ENCODE results near the gene SNAP29. TPM values are rescaled to one million over a fixed set of nuclear protein-coding genes. Genes with fewer than 3 reads are reported as not detected.

The SNAP29 gene
- total RNA-seq, 6 donors from 2014 or later = 10.2 to 28.3 (median 19.8) TPM

DNA sequence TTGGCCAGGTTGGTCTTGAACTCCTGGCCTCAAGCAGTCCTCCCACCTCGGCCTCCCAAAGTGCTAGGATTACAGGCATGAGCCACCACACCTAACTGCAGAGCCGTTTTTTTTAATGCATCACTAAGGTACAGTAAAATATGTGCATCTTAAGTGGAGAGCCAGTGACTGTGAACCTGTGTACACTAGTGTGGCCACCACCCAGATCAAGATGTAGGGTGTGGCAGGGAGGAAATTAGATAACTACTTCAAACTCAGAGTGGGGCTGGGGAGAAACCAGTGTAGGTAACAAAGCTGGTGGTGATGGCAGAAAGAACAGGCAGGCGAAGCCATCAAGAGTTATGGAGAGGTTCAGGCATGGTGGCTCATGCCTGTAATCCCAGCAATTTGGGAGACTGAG lies 14.4 kb downstream of the SNAP29 start:
- Histone ChIP-seq H3K9me3 (no peaks in the 10 kb centered on the region), H3K27me3 (no peaks in the 10 kb centered on the region), H3K36me3 (peaks cover 4 to 61% (median 31%) of the 10 kb centered on the region in 4 donors), H3K27ac (no peak overlapping the region), H3K4me1 (peaks cover 0 to 7% (median 3%) of the 10 kb centered on the region in 4 donors), H3K4me3 (no peak overlapping the region)
- DNase-seq (no peak), ATAC-seq (ENCODE audit: low FRiP score in 2 of 2) (no peak)
- 89 to 94% methylated on average over 3 of the region's 3 CpGs for WGBS, 2 donors
- TF ChIP-seq, protein P1, sequence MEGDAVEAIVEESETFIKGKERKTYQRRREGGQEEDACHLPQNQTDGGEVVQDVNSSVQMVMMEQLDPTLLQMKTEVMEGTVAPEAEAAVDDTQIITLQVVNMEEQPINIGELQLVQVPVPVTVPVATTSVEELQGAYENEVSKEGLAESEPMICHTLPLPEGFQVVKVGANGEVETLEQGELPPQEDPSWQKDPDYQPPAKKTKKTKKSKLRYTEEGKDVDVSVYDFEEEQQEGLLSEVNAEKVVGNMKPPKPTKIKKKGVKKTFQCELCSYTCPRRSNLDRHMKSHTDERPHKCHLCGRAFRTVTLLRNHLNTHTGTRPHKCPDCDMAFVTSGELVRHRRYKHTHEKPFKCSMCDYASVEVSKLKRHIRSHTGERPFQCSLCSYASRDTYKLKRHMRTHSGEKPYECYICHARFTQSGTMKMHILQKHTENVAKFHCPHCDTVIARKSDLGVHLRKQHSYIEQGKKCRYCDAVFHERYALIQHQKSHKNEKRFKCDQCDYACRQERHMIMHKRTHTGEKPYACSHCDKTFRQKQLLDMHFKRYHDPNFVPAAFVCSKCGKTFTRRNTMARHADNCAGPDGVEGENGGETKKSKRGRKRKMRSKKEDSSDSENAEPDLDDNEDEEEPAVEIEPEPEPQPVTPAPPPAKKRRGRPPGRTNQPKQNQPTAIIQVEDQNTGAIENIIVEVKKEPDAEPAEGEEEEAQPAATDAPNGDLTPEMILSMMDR (IDR thresholded peaks at IDR 0.05) = no peak
- TF ChIP-seq POLR2A (IDR thresholded peaks at IDR 0.05) = no peak
- TF ChIP-seq EP300 (IDR thresholded peaks at IDR 0.05) = no peak
- no peak for TF ChIP-seq POLR2AphosphoS5 (IDR thresholded peaks at IDR 0.05)

DNA sequence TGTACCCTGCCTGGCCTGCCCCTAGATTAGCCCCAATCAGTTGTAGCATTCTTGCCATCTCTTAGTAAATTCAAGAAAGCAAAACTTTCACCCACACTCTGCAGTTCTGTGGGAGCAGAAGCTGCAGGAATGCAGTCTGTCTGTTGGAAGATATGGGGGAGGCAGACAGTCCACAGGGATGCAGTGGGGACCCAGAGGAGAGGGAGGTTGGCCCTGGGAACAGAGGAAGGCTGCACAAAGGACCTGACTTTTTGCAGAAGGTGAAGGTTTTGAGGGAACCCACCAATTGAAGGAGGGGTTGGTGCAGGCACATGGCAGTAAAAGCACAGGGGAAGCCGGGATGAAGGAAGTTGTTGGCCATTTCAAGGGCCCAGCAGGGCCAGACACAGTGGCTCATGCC lies 16.5 kb downstream of the SNAP29 start:
- Histone ChIP-seq H3K4me1 (no peaks in the 10 kb centered on the region), H3K27me3 (no peaks in the 10 kb centered on the region), H3K36me3 (peaks cover 4 to 58% (median 30%) of the 10 kb centered on the region in 4 donors), H3K27ac (no peak overlapping the region), H3K9me3 (no peaks in the 10 kb centered on the region), H3K4me3 (no peak overlapping the region)
- ATAC-seq (ENCODE audit: low FRiP score in 2 of 2) (no peak), DNase-seq (no peak)
- TF ChIP-seq, protein P1 (IDR thresholded peaks at IDR 0.05) = no peak
- no peak for TF ChIP-seq EP300 (IDR thresholded peaks at IDR 0.05)
- TF ChIP-seq POLR2AphosphoS5 (IDR thresholded peaks at IDR 0.05) = no peak
- TF ChIP-seq POLR2A (IDR thresholded peaks at IDR 0.05) = no peak
- 85% methylated on average over 1 of the region's 1 CpG for WGBS, 2 donors

DNA sequence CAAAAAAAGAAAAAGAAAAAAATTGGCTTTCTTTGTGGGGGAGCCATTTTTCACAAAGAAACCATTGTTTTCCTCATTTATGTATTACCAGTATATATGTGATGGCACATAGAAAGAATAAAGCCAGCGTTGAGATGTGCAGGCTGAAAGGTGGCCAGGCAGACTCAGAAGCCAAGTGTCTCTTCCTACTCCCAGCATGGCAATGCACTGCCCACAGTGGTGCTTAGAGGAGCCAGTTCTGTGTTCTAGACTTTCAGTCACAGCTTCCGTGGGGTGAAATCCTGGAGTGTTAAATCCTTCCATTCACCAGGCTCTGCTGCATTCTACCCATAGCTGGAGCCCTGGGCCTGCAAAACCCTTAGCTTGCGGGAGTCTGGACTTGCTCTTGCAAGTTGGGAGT lies 18.9 kb downstream of the SNAP29 start:
- TF ChIP-seq POLR2A (IDR thresholded peaks at IDR 0.05) (no peak), POLR2AphosphoS5 (IDR thresholded peaks at IDR 0.05) (no peak), EP300 (IDR thresholded peaks at IDR 0.05) (no peak)
- TF ChIP-seq, protein P1 (IDR thresholded peaks at IDR 0.05) = no peak
- WGBS, 2 donors = 96 to 97% methylated on average over 3 of the region's 3 CpGs
- no peak for DNase-seq
- Histone ChIP-seq H3K4me1 (no peaks in the 10 kb centered on the region), H3K36me3 (peaks cover 0 to 59% (median 36%) of the 10 kb centered on the region in 4 donors), H3K27ac (no peak overlapping the region), H3K9me3 (no peaks in the 10 kb centered on the region), H3K27me3 (no peaks in the 10 kb centered on the region), H3K4me3 (no peak overlapping the region)
- no peak for ATAC-seq (ENCODE audit: low FRiP score in 2 of 2)

DNA sequence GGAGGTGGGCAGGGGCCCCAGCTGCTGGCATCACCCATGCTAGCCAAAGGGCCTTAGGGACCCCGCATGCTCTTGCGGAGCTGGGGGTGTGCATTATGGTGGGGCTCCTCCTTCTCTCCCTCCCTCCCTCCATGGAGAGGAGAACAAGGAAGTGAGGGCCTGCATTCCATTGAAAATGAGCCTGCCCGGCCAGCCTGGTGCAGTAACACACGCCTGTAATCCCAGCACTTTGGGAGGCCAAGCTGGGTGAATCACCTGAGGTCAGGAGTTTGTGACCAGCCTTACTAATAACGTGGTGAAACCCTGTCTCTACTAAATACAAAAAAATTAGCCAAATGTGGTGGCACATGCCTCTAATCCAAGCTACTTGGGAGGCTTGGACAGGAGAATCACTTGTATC lies 22.4 kb downstream of the SNAP29 start:
- WGBS, 2 donors = 79 to 88% methylated on average over 4 to 5 of the region's 5 CpGs

More for the DNA sequence above, 22.4 kb downstream of the SNAP29 start:
- H3K4me3 ChIP-seq = no peak overlapping the region
- no peak overlapping the region for H3K27ac ChIP-seq
- no peaks in the 10 kb centered on the region for H3K9me3 ChIP-seq
- H3K4me1 ChIP-seq = peaks cover 0 to 8% (median 6%) of the 10 kb centered on the region in 4 donors
- H3K27me3 ChIP-seq = no peaks in the 10 kb centered on the region
- no peak for ATAC-seq (ENCODE audit: low FRiP score in 2 of 2)
- no peak for DNase-seq
- H3K36me3 ChIP-seq = peaks cover 4 to 66% (median 40%) of the 10 kb centered on the region in 4 donors
- TF ChIP-seq, protein P1 (IDR thresholded peaks at IDR 0.05) = no peak
- no peak for TF ChIP-seq POLR2AphosphoS5 (IDR thresholded peaks at IDR 0.05)
- TF ChIP-seq EP300 (IDR thresholded peaks at IDR 0.05) = no peak
- TF ChIP-seq POLR2A (IDR thresholded peaks at IDR 0.05) = no peak
